ENCODE results near the gene SFXN1. TPM values are rescaled to one million over a fixed set of nuclear protein-coding genes. Genes with fewer than 3 reads are reported as not detected.

SFXN1 gene
- total RNA-seq, 1 experiment from 2014 or later: 105 TPM

GRCh38 chr5:175567954-175568353 is 89.6 kb downstream of the SFXN1 start:
- no peak for DNase-seq (ENCODE audit: extremely low read depth, low read depth)

- DNase-seq (ENCODE audit: extremely low read depth, low read depth): no peak
Measured at GRCh38 chr5:175569701-175570100, 91.3 kb downstream of the SFXN1 start.

- DNase-seq (ENCODE audit: extremely low read depth, low read depth): no peak
Measured at GRCh38 chr5:175572886-175573285, 94.5 kb downstream of the SFXN1 start.

GRCh38 chr5:175573493-175574269 is 95.3 kb downstream of the SFXN1 start:
- DNase-seq (ENCODE audit: extremely low read depth, low read depth): no peak

- no peak for DNase-seq (ENCODE audit: extremely low read depth, low read depth)
Measured at GRCh38 chr5:175575301-175575700, 96.9 kb downstream of the SFXN1 start.

- no peak for DNase-seq (ENCODE audit: extremely low read depth, low read depth)
Measured at GRCh38 chr5:175576096-175576495, 97.7 kb downstream of the SFXN1 start.

- no peak for DNase-seq (ENCODE audit: extremely low read depth, low read depth)
Measured at GRCh38 chr5:175576591-175576990, 98.2 kb downstream of the SFXN1 start.

Other genes starting within 250 kb of the SFXN1 start
- gene DRD1, start 34.4 kb upstream of the SFXN1 start, total RNA-seq (2014; rRNA removed; shearing (Covaris generic)): not detected in 2 replicates
- not detected in 2 replicates for gene HRH2, start 179.5 kb downstream of the SFXN1 start, total RNA-seq (2014; rRNA removed; shearing (Covaris generic))